ENCODE measurements around the gene FLG2. TPM values are rescaled to one million over a fixed set of nuclear protein-coding genes. Genes with fewer than 3 reads are reported as not detected.

Gene FLG2
- total RNA-seq, 1 experiment from 2014 or later: not detected

GRCh38 chr1:152348447-152348846 lies 11.4 kb downstream of the FLG2 start:
- H3K36me3 Mint-ChIP-seq: peaks cover 34% of the 10 kb centered on the region
- peaks cover 23% of the 10 kb centered on the region for H3K27me3 Mint-ChIP-seq (ENCODE audit: low read depth)
- DNase-seq (ENCODE audit: low spot score): no peak
- H3K4me1 Mint-ChIP-seq: no peaks in the 10 kb centered on the region
- ChIA-PET POLR2A (no interaction called here), CTCF (interaction anchor here (1.0 kb wide), 1 partner anchor 110 kb away, joined by 3 read pairs; no protein-coding TSS in a partner anchor)
- H3K4me3 Mint-ChIP-seq: no peak overlapping the region
- H3K27ac Mint-ChIP-seq: no peak overlapping the region
- no peak for ATAC-seq
- peaks cover 35% of the 10 kb centered on the region for H3K9me3 Mint-ChIP-seq
- TF ChIP-seq, protein P1, sequence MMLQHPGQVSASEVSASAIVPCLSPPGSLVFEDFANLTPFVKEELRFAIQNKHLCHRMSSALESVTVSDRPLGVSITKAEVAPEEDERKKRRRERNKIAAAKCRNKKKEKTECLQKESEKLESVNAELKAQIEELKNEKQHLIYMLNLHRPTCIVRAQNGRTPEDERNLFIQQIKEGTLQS (CRISPR knock-in tag; conservative IDR thresholded peaks at IDR 0.05): no peak
- no peak for TF ChIP-seq TEAD1 (CRISPR knock-in tag; IDR thresholded peaks at IDR 0.05)
- no peak for TF ChIP-seq OVOL2 (CRISPR knock-in tag; IDR thresholded peaks at IDR 0.05; ENCODE audit: borderline replicate concordance)
- TF ChIP-seq MYBL2 (CRISPR knock-in tag; IDR thresholded peaks at IDR 0.05): no peak
- TF ChIP-seq RORB (CRISPR knock-in tag; IDR thresholded peaks at IDR 0.05): no peak
- TF ChIP-seq, protein P2, sequence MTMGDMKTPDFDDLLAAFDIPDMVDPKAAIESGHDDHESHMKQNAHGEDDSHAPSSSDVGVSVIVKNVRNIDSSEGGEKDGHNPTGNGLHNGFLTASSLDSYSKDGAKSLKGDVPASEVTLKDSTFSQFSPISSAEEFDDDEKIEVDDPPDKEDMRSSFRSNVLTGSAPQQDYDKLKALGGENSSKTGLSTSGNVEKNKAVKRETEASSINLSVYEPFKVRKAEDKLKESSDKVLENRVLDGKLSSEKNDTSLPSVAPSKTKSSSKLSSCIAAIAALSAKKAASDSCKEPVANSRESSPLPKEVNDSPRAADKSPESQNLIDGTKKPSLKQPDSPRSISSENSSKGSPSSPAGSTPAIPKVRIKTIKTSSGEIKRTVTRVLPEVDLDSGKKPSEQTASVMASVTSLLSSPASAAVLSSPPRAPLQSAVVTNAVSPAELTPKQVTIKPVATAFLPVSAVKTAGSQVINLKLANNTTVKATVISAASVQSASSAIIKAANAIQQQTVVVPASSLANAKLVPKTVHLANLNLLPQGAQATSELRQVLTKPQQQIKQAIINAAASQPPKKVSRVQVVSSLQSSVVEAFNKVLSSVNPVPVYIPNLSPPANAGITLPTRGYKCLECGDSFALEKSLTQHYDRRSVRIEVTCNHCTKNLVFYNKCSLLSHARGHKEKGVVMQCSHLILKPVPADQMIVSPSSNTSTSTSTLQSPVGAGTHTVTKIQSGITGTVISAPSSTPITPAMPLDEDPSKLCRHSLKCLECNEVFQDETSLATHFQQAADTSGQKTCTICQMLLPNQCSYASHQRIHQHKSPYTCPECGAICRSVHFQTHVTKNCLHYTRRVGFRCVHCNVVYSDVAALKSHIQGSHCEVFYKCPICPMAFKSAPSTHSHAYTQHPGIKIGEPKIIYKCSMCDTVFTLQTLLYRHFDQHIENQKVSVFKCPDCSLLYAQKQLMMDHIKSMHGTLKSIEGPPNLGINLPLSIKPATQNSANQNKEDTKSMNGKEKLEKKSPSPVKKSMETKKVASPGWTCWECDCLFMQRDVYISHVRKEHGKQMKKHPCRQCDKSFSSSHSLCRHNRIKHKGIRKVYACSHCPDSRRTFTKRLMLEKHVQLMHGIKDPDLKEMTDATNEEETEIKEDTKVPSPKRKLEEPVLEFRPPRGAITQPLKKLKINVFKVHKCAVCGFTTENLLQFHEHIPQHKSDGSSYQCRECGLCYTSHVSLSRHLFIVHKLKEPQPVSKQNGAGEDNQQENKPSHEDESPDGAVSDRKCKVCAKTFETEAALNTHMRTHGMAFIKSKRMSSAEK (CRISPR knock-in tag; IDR thresholded peaks at IDR 0.05; ENCODE audit: borderline replicate concordance): no peak
- no peak for TF ChIP-seq JUN (CRISPR knock-in tag; IDR thresholded peaks at IDR 0.05)
- TF ChIP-seq, protein P3, sequence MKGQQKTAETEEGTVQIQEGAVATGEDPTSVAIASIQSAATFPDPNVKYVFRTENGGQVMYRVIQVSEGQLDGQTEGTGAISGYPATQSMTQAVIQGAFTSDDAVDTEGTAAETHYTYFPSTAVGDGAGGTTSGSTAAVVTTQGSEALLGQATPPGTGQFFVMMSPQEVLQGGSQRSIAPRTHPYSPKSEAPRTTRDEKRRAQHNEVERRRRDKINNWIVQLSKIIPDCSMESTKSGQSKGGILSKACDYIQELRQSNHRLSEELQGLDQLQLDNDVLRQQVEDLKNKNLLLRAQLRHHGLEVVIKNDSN (CRISPR knock-in tag; IDR thresholded peaks at IDR 0.05): no peak
- no peak for TF ChIP-seq JAZF1 (CRISPR knock-in tag; IDR thresholded peaks at IDR 0.05)
- no peak for TF ChIP-seq ZMAT4 (CRISPR knock-in tag; IDR thresholded peaks at IDR 0.05)

GRCh38 chr1:152347116-152347728 lies 12.6 kb downstream of the FLG2 start:
- ChIA-PET CTCF (interaction anchor here (1.0 kb wide), 1 partner anchor 12 kb away, joined by 3 read pairs; no protein-coding TSS in a partner anchor), POLR2A (no interaction called here)
- ATAC-seq (peak; percentile 34; the same call in 1 of the 2 replicates), DNase-seq (ENCODE audit: low spot score) (peak; percentile 13)
- Mint-ChIP-seq H3K27ac (no peak overlapping the region), H3K9me3 (peaks cover 45% of the 10 kb centered on the region), H3K36me3 (peaks cover 41% of the 10 kb centered on the region), H3K4me1 (no peaks in the 10 kb centered on the region), H3K4me3 (no peak overlapping the region), H3K27me3 (ENCODE audit: low read depth) (peaks cover 13% of the 10 kb centered on the region)
- TF ChIP-seq, protein P4, sequence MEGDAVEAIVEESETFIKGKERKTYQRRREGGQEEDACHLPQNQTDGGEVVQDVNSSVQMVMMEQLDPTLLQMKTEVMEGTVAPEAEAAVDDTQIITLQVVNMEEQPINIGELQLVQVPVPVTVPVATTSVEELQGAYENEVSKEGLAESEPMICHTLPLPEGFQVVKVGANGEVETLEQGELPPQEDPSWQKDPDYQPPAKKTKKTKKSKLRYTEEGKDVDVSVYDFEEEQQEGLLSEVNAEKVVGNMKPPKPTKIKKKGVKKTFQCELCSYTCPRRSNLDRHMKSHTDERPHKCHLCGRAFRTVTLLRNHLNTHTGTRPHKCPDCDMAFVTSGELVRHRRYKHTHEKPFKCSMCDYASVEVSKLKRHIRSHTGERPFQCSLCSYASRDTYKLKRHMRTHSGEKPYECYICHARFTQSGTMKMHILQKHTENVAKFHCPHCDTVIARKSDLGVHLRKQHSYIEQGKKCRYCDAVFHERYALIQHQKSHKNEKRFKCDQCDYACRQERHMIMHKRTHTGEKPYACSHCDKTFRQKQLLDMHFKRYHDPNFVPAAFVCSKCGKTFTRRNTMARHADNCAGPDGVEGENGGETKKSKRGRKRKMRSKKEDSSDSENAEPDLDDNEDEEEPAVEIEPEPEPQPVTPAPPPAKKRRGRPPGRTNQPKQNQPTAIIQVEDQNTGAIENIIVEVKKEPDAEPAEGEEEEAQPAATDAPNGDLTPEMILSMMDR (IDR thresholded peaks at IDR 0.05): peak; percentile 76
- TF ChIP-seq HMGA2 (CRISPR knock-in tag; IDR thresholded peaks at IDR 0.05): no peak

DNA sequence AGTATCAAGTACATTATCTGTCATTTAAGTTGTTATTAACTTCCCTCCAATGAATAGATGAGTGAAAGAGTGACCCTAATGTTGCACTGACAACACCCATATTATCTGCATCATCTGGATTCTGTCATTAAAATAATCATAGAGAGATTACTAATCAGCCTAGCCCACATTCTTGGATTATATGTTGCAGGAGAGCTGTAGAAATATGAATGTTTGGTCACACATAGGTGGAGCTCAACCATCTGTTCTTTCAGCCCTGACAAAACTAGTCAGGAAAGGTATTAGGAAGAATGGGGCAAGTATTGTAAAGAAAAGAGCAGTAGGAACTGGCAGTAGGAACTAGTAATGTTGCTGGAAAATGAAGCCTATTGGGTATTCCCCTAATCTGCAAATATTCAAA lies 15.4 kb downstream of the FLG2 start:
- peaks cover 9% of the 10 kb centered on the region; the same call in 1 of the 2 replicates for H3K27me3 Mint-ChIP-seq (ENCODE audit: low read depth)
- peaks cover 59% of the 10 kb centered on the region for H3K36me3 Mint-ChIP-seq
- no peak overlapping the region for H3K27ac Mint-ChIP-seq
- no peaks in the 10 kb centered on the region for H3K4me1 Mint-ChIP-seq
- ChIA-PET CTCF (no interaction called here), POLR2A (no interaction called here)
- H3K9me3 Mint-ChIP-seq: peaks cover 65% of the 10 kb centered on the region
- no peak for ATAC-seq
- no peak for DNase-seq (ENCODE audit: low spot score)
- no peak overlapping the region for H3K4me3 Mint-ChIP-seq
- TF ChIP-seq RORB (CRISPR knock-in tag; IDR thresholded peaks at IDR 0.05): no peak
- TF ChIP-seq MLX (CRISPR knock-in tag; IDR thresholded peaks at IDR 0.05): no peak
- TF ChIP-seq, protein P5, sequence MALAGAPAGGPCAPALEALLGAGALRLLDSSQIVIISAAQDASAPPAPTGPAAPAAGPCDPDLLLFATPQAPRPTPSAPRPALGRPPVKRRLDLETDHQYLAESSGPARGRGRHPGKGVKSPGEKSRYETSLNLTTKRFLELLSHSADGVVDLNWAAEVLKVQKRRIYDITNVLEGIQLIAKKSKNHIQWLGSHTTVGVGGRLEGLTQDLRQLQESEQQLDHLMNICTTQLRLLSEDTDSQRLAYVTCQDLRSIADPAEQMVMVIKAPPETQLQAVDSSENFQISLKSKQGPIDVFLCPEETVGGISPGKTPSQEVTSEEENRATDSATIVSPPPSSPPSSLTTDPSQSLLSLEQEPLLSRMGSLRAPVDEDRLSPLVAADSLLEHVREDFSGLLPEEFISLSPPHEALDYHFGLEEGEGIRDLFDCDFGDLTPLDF (CRISPR knock-in tag; IDR thresholded peaks at IDR 0.05): no peak
- no peak for TF ChIP-seq PRRX2 (CRISPR knock-in tag; IDR thresholded peaks at IDR 0.05)
- no peak for TF ChIP-seq MXD4 (CRISPR knock-in tag; IDR thresholded peaks at IDR 0.05; ENCODE audit: borderline replicate concordance)
- TF ChIP-seq, protein P6, sequence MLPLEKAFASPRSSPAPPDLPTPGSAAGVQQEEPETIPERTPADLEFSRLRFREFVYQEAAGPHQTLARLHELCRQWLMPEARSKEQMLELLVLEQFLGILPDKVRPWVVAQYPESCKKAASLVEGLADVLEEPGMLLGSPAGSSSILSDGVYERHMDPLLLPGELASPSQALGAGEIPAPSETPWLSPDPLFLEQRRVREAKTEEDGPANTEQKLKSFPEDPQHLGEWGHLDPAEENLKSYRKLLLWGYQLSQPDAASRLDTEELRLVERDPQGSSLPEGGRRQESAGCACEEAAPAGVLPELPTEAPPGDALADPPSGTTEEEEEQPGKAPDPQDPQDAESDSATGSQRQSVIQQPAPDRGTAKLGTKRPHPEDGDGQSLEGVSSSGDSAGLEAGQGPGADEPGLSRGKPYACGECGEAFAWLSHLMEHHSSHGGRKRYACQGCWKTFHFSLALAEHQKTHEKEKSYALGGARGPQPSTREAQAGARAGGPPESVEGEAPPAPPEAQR (CRISPR knock-in tag; IDR thresholded peaks at IDR 0.05): no peak
- no peak for TF ChIP-seq ZNF263 (CRISPR knock-in tag; IDR thresholded peaks at IDR 0.05; ENCODE audit: low read depth)
- TF ChIP-seq, protein P7, sequence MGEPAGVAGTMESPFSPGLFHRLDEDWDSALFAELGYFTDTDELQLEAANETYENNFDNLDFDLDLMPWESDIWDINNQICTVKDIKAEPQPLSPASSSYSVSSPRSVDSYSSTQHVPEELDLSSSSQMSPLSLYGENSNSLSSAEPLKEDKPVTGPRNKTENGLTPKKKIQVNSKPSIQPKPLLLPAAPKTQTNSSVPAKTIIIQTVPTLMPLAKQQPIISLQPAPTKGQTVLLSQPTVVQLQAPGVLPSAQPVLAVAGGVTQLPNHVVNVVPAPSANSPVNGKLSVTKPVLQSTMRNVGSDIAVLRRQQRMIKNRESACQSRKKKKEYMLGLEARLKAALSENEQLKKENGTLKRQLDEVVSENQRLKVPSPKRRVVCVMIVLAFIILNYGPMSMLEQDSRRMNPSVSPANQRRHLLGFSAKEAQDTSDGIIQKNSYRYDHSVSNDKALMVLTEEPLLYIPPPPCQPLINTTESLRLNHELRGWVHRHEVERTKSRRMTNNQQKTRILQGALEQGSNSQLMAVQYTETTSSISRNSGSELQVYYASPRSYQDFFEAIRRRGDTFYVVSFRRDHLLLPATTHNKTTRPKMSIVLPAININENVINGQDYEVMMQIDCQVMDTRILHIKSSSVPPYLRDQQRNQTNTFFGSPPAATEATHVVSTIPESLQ (CRISPR knock-in tag; IDR thresholded peaks at IDR 0.05): no peak
